Panc1 (cell line): ENCODE data around the gene TENT5C.

Experiments used
- POLR2AphosphoS5 ChIP-seq: IDR thresholded peaks from 2 replicates; pipeline ENCODE4 v1.6.1; 2012; ENCODE audit warnings: mild to moderate bottlenecking, low read depth, low read length, moderate library complexity
- TCF7L2 ChIP-seq: IDR thresholded peaks from 2 replicates; pipeline ENCODE4 v1.6.1; 2011; ENCODE audit warnings: mild to moderate bottlenecking, low read depth, low read length, inconsistent platforms
- TF ChIP-seq, protein P1 (sequence below): fragments of 450-650 bp; IDR thresholded peaks from 2 replicates; pipeline ENCODE4 v1.5.1; 2017; ENCODE audit warnings: mild to moderate bottlenecking
- TF ChIP-seq, protein P2 (sequence below), 2 experiments: IDR thresholded peaks; 2 replicates each; pipeline ENCODE4 v1.6.1; 2011 to 2012; ENCODE audit warnings: low read depth in 2 of 2, control low read depth in 1 of 2, low read length in 1 of 2, mild to moderate bottlenecking in 1 of 2, moderate library complexity in 1 of 2; ENCODE audit not compliant: insufficient read depth in 1 of 2

DNA sequence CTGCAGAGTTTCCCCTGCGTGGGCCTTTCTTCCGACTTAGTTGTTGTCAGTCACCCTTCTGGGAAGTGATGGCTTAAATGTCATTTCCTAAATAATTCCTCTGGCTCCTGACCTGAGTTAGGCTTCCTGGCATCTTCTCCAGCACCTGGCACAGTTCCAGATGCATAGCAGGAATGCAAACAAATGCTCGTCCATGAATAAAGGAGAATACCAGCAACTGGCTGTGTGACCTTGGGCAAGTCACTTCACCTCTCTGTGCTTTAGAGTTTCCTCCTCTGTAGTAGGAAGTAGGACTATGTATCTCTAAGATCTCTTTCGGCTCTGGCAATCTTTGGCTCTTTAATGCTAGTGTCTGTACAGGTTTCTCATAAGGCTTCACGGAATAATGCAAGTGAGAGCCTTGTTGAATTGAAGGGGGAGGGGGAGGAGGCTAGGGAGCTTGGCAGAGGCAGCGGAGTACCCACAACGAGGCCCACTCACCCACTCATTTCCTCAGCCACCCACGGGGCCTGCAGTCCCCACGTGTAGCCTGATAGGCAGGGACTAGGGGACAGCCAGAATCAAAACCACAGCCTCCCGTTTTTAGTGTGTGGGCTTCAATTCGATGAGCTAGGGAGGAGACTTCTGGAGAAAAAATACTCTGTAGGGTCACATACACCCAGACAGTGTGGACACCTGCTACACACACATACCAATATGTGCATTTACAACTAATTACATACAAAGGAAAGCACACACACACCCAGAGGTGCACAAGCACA lies 48.1 kb downstream of the TENT5C start:
- TF ChIP-seq, protein P1, sequence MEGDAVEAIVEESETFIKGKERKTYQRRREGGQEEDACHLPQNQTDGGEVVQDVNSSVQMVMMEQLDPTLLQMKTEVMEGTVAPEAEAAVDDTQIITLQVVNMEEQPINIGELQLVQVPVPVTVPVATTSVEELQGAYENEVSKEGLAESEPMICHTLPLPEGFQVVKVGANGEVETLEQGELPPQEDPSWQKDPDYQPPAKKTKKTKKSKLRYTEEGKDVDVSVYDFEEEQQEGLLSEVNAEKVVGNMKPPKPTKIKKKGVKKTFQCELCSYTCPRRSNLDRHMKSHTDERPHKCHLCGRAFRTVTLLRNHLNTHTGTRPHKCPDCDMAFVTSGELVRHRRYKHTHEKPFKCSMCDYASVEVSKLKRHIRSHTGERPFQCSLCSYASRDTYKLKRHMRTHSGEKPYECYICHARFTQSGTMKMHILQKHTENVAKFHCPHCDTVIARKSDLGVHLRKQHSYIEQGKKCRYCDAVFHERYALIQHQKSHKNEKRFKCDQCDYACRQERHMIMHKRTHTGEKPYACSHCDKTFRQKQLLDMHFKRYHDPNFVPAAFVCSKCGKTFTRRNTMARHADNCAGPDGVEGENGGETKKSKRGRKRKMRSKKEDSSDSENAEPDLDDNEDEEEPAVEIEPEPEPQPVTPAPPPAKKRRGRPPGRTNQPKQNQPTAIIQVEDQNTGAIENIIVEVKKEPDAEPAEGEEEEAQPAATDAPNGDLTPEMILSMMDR: no peak
- TF ChIP-seq POLR2AphosphoS5 (no peak), TCF7L2 (no peak)
- TF ChIP-seq, protein P2, sequence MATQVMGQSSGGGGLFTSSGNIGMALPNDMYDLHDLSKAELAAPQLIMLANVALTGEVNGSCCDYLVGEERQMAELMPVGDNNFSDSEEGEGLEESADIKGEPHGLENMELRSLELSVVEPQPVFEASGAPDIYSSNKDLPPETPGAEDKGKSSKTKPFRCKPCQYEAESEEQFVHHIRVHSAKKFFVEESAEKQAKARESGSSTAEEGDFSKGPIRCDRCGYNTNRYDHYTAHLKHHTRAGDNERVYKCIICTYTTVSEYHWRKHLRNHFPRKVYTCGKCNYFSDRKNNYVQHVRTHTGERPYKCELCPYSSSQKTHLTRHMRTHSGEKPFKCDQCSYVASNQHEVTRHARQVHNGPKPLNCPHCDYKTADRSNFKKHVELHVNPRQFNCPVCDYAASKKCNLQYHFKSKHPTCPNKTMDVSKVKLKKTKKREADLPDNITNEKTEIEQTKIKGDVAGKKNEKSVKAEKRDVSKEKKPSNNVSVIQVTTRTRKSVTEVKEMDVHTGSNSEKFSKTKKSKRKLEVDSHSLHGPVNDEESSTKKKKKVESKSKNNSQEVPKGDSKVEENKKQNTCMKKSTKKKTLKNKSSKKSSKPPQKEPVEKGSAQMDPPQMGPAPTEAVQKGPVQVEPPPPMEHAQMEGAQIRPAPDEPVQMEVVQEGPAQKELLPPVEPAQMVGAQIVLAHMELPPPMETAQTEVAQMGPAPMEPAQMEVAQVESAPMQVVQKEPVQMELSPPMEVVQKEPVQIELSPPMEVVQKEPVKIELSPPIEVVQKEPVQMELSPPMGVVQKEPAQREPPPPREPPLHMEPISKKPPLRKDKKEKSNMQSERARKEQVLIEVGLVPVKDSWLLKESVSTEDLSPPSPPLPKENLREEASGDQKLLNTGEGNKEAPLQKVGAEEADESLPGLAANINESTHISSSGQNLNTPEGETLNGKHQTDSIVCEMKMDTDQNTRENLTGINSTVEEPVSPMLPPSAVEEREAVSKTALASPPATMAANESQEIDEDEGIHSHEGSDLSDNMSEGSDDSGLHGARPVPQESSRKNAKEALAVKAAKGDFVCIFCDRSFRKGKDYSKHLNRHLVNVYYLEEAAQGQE (IDR thresholded peaks at IDR 0.05; ENCODE audit: insufficient read depth in 1 of 2, low read depth in 2 of 2, low read length in 1 of 2): no peak
